ENCODE data around the gene JARID2. TPM values are rescaled to one million over a fixed set of nuclear protein-coding genes. Genes with fewer than 3 reads are reported as not detected.

JARID2 gene
- total RNA-seq, 1 donor from 2014 or later = 65.6 TPM

DNA sequence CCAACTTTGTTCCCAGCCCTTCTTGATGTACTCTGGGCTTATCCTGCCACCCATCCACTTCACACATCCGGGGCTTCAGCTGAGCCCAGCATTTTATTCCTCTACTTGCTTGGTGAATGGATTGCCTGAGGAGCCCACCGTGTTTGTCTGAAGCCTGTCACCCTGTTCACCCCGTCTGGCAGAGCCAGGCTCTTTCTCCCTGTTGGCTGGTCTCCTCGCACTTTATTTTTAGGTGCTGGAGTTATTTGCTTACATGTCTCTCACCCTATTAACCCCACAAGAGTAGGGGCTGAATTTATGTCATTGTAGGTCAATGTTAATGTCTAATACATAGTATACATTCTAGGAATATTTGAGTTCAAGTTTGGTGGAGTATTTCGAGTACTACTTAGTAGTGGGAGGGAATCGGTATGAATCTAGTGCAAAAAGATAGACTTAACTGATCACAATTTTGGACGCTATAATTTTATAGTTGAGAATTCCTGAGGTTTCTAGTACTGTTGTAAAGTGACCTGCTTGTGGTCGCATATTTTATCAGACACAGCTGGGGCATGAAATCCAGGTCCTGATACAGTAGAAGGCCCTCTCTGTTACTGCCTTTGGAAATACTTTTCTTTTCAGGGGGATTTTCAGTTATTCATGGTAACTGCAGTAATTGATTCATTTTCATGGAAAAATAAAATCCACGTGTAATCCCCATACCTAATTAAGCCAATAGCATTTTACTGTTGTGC is 10.8 kb downstream of the JARID2 start:
- H3K27me3 Mint-ChIP-seq = no peaks in the 10 kb centered on the region

GRCh38 chr6:15257357-15258132 is 11.7 kb downstream of the JARID2 start:
- DNase-seq (ENCODE audit: low spot score, unreplicated experiment) = no peak
- TF ChIP-seq, protein P1, sequence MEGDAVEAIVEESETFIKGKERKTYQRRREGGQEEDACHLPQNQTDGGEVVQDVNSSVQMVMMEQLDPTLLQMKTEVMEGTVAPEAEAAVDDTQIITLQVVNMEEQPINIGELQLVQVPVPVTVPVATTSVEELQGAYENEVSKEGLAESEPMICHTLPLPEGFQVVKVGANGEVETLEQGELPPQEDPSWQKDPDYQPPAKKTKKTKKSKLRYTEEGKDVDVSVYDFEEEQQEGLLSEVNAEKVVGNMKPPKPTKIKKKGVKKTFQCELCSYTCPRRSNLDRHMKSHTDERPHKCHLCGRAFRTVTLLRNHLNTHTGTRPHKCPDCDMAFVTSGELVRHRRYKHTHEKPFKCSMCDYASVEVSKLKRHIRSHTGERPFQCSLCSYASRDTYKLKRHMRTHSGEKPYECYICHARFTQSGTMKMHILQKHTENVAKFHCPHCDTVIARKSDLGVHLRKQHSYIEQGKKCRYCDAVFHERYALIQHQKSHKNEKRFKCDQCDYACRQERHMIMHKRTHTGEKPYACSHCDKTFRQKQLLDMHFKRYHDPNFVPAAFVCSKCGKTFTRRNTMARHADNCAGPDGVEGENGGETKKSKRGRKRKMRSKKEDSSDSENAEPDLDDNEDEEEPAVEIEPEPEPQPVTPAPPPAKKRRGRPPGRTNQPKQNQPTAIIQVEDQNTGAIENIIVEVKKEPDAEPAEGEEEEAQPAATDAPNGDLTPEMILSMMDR (IDR thresholded peaks at IDR 0.05; ENCODE audit: unreplicated experiment) = no peak
- no peaks in the 10 kb centered on the region for H3K27me3 Mint-ChIP-seq
- H3K9me3 Mint-ChIP-seq (ENCODE audit: low read depth) = no peaks in the 10 kb centered on the region
- no peak overlapping the region for H3K4me3 Mint-ChIP-seq (ENCODE audit: low read depth)
- H3K27ac Mint-ChIP-seq = no peak overlapping the region
- H3K4me1 Mint-ChIP-seq (ENCODE audit: low read depth) = peaks cover 52% of the 10 kb centered on the region
- peaks cover 7% of the 10 kb centered on the region for H3K36me3 Mint-ChIP-seq (ENCODE audit: insufficient read depth)

More for the DNA sequence above, 10.8 kb downstream of the JARID2 start:
- H3K27ac Mint-ChIP-seq = peak overlapping the region; percentile 12
- H3K36me3 Mint-ChIP-seq (ENCODE audit: insufficient read depth) = peaks cover 4% of the 10 kb centered on the region
- TF ChIP-seq, protein P1 (IDR thresholded peaks at IDR 0.05; ENCODE audit: unreplicated experiment) = no peak
- DNase-seq (ENCODE audit: low spot score, unreplicated experiment) = no peak
- peaks cover 56% of the 10 kb centered on the region for H3K4me1 Mint-ChIP-seq (ENCODE audit: low read depth)
- H3K4me3 Mint-ChIP-seq (ENCODE audit: low read depth) = no peak overlapping the region
- no peaks in the 10 kb centered on the region for H3K9me3 Mint-ChIP-seq (ENCODE audit: low read depth)

- Mint-ChIP-seq H3K4me1 (ENCODE audit: low read depth) (peaks cover 49% of the 10 kb centered on the region), H3K27ac (peak overlapping the region; percentile 43), H3K27me3 (no peaks in the 10 kb centered on the region), H3K9me3 (ENCODE audit: low read depth) (no peaks in the 10 kb centered on the region), H3K36me3 (ENCODE audit: insufficient read depth) (peaks cover 4% of the 10 kb centered on the region), H3K4me3 (ENCODE audit: low read depth) (no peak overlapping the region)
- no peak for DNase-seq (ENCODE audit: low spot score, unreplicated experiment)
- TF ChIP-seq, protein P1 (IDR thresholded peaks at IDR 0.05; ENCODE audit: unreplicated experiment) = no peak
These were observed 13.9 kb downstream of the JARID2 start for GRCh38 chr6:15259766-15260098.

- no peaks in the 10 kb centered on the region for H3K27me3 Mint-ChIP-seq
- no peak overlapping the region for H3K4me3 Mint-ChIP-seq (ENCODE audit: low read depth)
- H3K36me3 Mint-ChIP-seq (ENCODE audit: insufficient read depth) = peaks cover 4% of the 10 kb centered on the region
- no peak for DNase-seq (ENCODE audit: low spot score, unreplicated experiment)
- no peaks in the 10 kb centered on the region for H3K9me3 Mint-ChIP-seq (ENCODE audit: low read depth)
- H3K27ac Mint-ChIP-seq = peak overlapping the region; percentile 43
- peaks cover 54% of the 10 kb centered on the region for H3K4me1 Mint-ChIP-seq (ENCODE audit: low read depth)
- TF ChIP-seq, protein P1 (IDR thresholded peaks at IDR 0.05; ENCODE audit: unreplicated experiment) = no peak
These were observed 14.4 kb downstream of the JARID2 start for GRCh38 chr6:15260099-15260821.

DNA sequence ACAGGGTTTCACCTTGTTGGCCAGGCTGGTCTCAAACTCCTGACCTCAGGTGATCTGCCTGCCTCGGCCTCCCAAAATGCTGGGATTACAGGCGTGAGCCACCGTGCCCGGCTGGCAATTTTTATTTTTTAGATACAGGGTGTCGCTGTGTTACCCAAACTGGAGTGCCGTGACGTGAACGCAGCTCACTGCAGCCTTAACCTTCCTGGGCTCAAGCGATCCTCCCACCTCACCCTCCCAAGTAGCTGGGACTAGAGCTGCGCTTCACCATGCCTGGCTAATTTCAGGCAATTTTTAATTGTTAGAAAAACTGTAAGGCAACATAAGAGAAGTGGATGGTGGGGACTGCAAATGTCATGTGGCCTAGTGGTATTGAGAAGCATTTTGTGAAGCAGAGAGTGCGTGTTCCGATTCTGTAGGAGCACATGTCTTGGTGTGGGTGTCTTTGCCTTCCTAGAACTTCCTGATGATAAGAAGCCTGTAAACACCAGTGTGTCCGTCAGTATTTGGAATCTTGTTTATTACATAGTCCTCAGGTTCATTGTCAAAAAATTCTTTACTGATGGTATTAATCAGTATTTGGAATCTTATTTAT is 18.0 kb downstream of the JARID2 start:
- Mint-ChIP-seq H3K36me3 (ENCODE audit: insufficient read depth) (peaks cover 2% of the 10 kb centered on the region), H3K9me3 (ENCODE audit: low read depth) (no peaks in the 10 kb centered on the region), H3K27ac (peak overlapping the region; percentile 12), H3K27me3 (no peaks in the 10 kb centered on the region), H3K4me1 (ENCODE audit: low read depth) (peaks cover 70% of the 10 kb centered on the region), H3K4me3 (ENCODE audit: low read depth) (no peak overlapping the region)
- TF ChIP-seq, protein P1 (IDR thresholded peaks at IDR 0.05; ENCODE audit: unreplicated experiment) = no peak
- DNase-seq (ENCODE audit: low spot score, unreplicated experiment) = no peak

Measured in progenitor cell of endocrine pancreas (in vitro differentiated cells).